ENCODE data around the gene ZFX. TPM values are rescaled to one million over a fixed set of nuclear protein-coding genes. Genes with fewer than 3 reads are reported as not detected.

The ZFX gene
- total and polyA plus RNA-seq, 10 of the 15 experiments (the other 5 are each of a cell fraction or from before 2014, with no cell fraction given) = 6.8 to 40.9 (median 24.6) TPM

- TF ChIP-seq CUX1 (IDR thresholded peaks at IDR 0.05; ENCODE audit: insufficient replicate concordance, low read depth, low read length) (no peak), NR2C2 (IDR thresholded peaks at IDR 0.05; ENCODE audit: borderline replicate concordance, control insufficient read depth, insufficient read length, low read depth) (no peak), NFIC (IDR thresholded peaks at IDR 0.05; ENCODE audit: low read depth, low read length) (no peak), SMAD1 (IDR thresholded peaks at IDR 0.05; ENCODE audit: low read depth, partially characterized antibody) (no peak), PRDM15 (CRISPR knock-in tag; IDR thresholded peaks at IDR 0.05) (no peak), EZH2 (IDR thresholded peaks at IDR 0.05; ENCODE audit: borderline replicate concordance, control insufficient read depth, low read depth, low read length) (no peak), IRF5 (IDR thresholded peaks at IDR 0.05; ENCODE audit: borderline replicate concordance) (no peak), ZBTB11 (CRISPR knock-in tag; IDR thresholded peaks at IDR 0.05) (no peak), PAX5 (IDR thresholded peaks at IDR 0.05; ENCODE audit: borderline replicate concordance, low read depth, low read length) (peak; percentile 61; the same call in 1 of the 2 replicates), PBX3 (IDR thresholded peaks at IDR 0.05; ENCODE audit: insufficient replicate concordance, low read depth, low read length) (no peak), GATAD2B (conservative IDR thresholded peaks at IDR 0.05; ENCODE audit: low read depth) (peak; percentile 88), CHD4 (IDR thresholded peaks at IDR 0.05) (no peak)
Measured at GRCh38 chrX:24150051-24150790, 692 bp downstream of the ZFX start (continued).
